ENCODE results near the gene FGFBP2. TPM values are rescaled to one million over a fixed set of nuclear protein-coding genes. Genes with fewer than 3 reads are reported as not detected.

FGFBP2 gene
- total RNA-seq, 1 donor from 2014 or later, result not detected

- TF ChIP-seq CTCF (IDR thresholded peaks at IDR 0.05), result no peak
- Mint-ChIP-seq H3K9me3 (ENCODE audit: unreplicated experiment) (no peaks in the 10 kb centered on the region), H3K27ac (ENCODE audit: unreplicated experiment) (no peak overlapping the region), H3K4me1 (ENCODE audit: unreplicated experiment) (peaks cover 4% of the 10 kb centered on the region), H3K4me3 (ENCODE audit: unreplicated experiment) (no peak overlapping the region), H3K36me3 (ENCODE audit: unreplicated experiment) (no peaks in the 10 kb centered on the region), H3K27me3 (ENCODE audit: unreplicated experiment) (no peaks in the 10 kb centered on the region)
- DNase-seq (ENCODE audit: extremely low spot score, unreplicated experiment), result no peak
Measured at GRCh38 chr4:15926486-15926885, 36.5 kb downstream of the FGFBP2 start.

GRCh38 chr4:15925830-15926229, 37.1 kb downstream of the FGFBP2 start:
- no peaks in the 10 kb centered on the region for H3K36me3 Mint-ChIP-seq (ENCODE audit: unreplicated experiment)
- H3K27ac Mint-ChIP-seq (ENCODE audit: unreplicated experiment), result no peak overlapping the region
- H3K9me3 Mint-ChIP-seq (ENCODE audit: unreplicated experiment), result no peaks in the 10 kb centered on the region
- no peaks in the 10 kb centered on the region for H3K27me3 Mint-ChIP-seq (ENCODE audit: unreplicated experiment)
- H3K4me3 Mint-ChIP-seq (ENCODE audit: unreplicated experiment), result no peak overlapping the region
- peaks cover 11% of the 10 kb centered on the region for H3K4me1 Mint-ChIP-seq (ENCODE audit: unreplicated experiment)
- DNase-seq (ENCODE audit: extremely low spot score, unreplicated experiment), result no peak
- TF ChIP-seq CTCF (IDR thresholded peaks at IDR 0.05), result no peak

- H3K4me1 Mint-ChIP-seq (ENCODE audit: unreplicated experiment), result peaks cover 22% of the 10 kb centered on the region
- no peak for TF ChIP-seq CTCF (IDR thresholded peaks at IDR 0.05)
- H3K36me3 Mint-ChIP-seq (ENCODE audit: unreplicated experiment), result no peaks in the 10 kb centered on the region
- H3K27ac Mint-ChIP-seq (ENCODE audit: unreplicated experiment), result peak overlapping the region; percentile 72
- DNase-seq (ENCODE audit: extremely low spot score, unreplicated experiment), result no peak
- no peak overlapping the region for H3K4me3 Mint-ChIP-seq (ENCODE audit: unreplicated experiment)
- H3K9me3 Mint-ChIP-seq (ENCODE audit: unreplicated experiment), result no peaks in the 10 kb centered on the region
- no peaks in the 10 kb centered on the region for H3K27me3 Mint-ChIP-seq (ENCODE audit: unreplicated experiment)
Measured at GRCh38 chr4:15921592-15921932, 41.4 kb downstream of the FGFBP2 start.

- Mint-ChIP-seq H3K27ac (ENCODE audit: unreplicated experiment) (peak overlapping the region; percentile 72), H3K4me1 (ENCODE audit: unreplicated experiment) (peaks cover 22% of the 10 kb centered on the region), H3K9me3 (ENCODE audit: unreplicated experiment) (peaks cover 2% of the 10 kb centered on the region), H3K4me3 (ENCODE audit: unreplicated experiment) (no peak overlapping the region), H3K36me3 (ENCODE audit: unreplicated experiment) (no peaks in the 10 kb centered on the region), H3K27me3 (ENCODE audit: unreplicated experiment) (no peaks in the 10 kb centered on the region)
- no peak for TF ChIP-seq CTCF (IDR thresholded peaks at IDR 0.05)
- peak; percentile 87 for DNase-seq (ENCODE audit: extremely low spot score, unreplicated experiment)
Measured at GRCh38 chr4:15920723-15921591, 42.0 kb downstream of the FGFBP2 start.

- TF ChIP-seq CTCF (IDR thresholded peaks at IDR 0.05), result no peak
- Mint-ChIP-seq H3K4me3 (ENCODE audit: unreplicated experiment) (no peak overlapping the region), H3K36me3 (ENCODE audit: unreplicated experiment) (no peaks in the 10 kb centered on the region), H3K9me3 (ENCODE audit: unreplicated experiment) (peaks cover 5% of the 10 kb centered on the region), H3K4me1 (ENCODE audit: unreplicated experiment) (peaks cover 23% of the 10 kb centered on the region), H3K27ac (ENCODE audit: unreplicated experiment) (no peak overlapping the region), H3K27me3 (ENCODE audit: unreplicated experiment) (no peaks in the 10 kb centered on the region)
- DNase-seq (ENCODE audit: extremely low spot score, unreplicated experiment), result no peak
Measured at GRCh38 chr4:15918484-15919129, 44.4 kb downstream of the FGFBP2 start.

All from osteocyte (in vitro differentiated cells).